IMR-90 (cell line): ENCODE data around the gene KBTBD7. TPM values are rescaled to one million over a fixed set of nuclear protein-coding genes. Genes with fewer than 3 reads are reported as not detected.

Experiments
- ATAC-seq: fragments of 200-7000 bp; cut with Tn5 transposase; 2 replicates; pipeline ENCODE4 v1.9.1; 2020; ENCODE audit warnings: low read depth, mild to moderate bottlenecking, moderate library complexity
- BruUV-seq: library from RNA; stranded (reverse); fragments of 400-500 nt; replicated peaks from 2 replicates; lab custom pipeline; 2021; lab: Mats Ljungman, UMichigan
- CTCF ChIA-PET: fragments of 300-600 bp; formaldehyde crosslinking; extraction: SDS; loops from one replicate; lab custom pipeline; 2021; ENCODE audit warnings: antibody characterized with exemption; lab: Yijun Ruan, JAX
- POLR2A ChIA-PET: fragments of 300-600 bp; sonication (Branson Sonifier 250); formaldehyde crosslinking; loops from one replicate; lab custom pipeline; 2022; ENCODE audit warnings: antibody characterized with exemption; ENCODE audit not compliant: unreplicated experiment; lab: Charles Lee
- DNase-seq: peaks from one replicate; pipeline ENCODE4 v3.0.0; 2013
- H2AFZ ChIP-seq: replicated peaks from 2 replicates; pipeline ENCODE3; 2013; ENCODE audit warnings: low read length, mild to moderate bottlenecking; ENCODE audit not compliant: poor library complexity
- H2AK5ac ChIP-seq: 2 replicates; pipeline ENCODE4 v1.6.1; 2013; ENCODE audit warnings: low read depth, low read length, inconsistent platforms
- H2AK9ac ChIP-seq: replicated peaks from 2 replicates; pipeline ENCODE3; 2013; ENCODE audit warnings: mild to moderate bottlenecking, low read depth, low read length, moderate library complexity; ENCODE audit not compliant: poor library complexity
- H2BK120ac ChIP-seq: 2 replicates; pipeline ENCODE4 v1.6.1; 2013; ENCODE audit warnings: low read depth, low read length, inconsistent platforms
- H2BK15ac ChIP-seq: 3 replicates; pipeline ENCODE4 v1.6.1; 2013; ENCODE audit warnings: low read depth, low read length, inconsistent platforms
- H2BK20ac ChIP-seq: 2 replicates; pipeline ENCODE4 v1.6.1; 2013; ENCODE audit warnings: low read depth, mild to moderate bottlenecking, inconsistent platforms, low read length, moderate library complexity
- H2BK5ac ChIP-seq: 2 replicates; pipeline ENCODE4 v1.6.1; 2013; ENCODE audit warnings: mild to moderate bottlenecking, low read depth, low read length, inconsistent platforms; ENCODE audit not compliant: poor library complexity, severe bottlenecking
- H3K14ac ChIP-seq: replicated peaks from 2 replicates; pipeline ENCODE4 v1.6.1; 2013; ENCODE audit warnings: low read depth, low read length, inconsistent platforms
- H3K18ac ChIP-seq: 2 replicates; pipeline ENCODE4 v1.6.1; 2013; ENCODE audit warnings: low read depth, low read length, control low read depth
- H3K23ac ChIP-seq: 2 replicates; pipeline ENCODE4 v1.6.1; 2013; ENCODE audit warnings: low read depth, low read length, inconsistent platforms
- H3K27ac ChIP-seq: 2 replicates; pipeline ENCODE4 v1.5.1; 2013; ENCODE audit warnings: mild to moderate bottlenecking, control low read depth, low read length; ENCODE audit not compliant: insufficient read depth
- H3K27me3 ChIP-seq: 2 replicates; pipeline ENCODE4 v1.6.1; 2013; ENCODE audit warnings: low read length; ENCODE audit not compliant: control insufficient read depth, insufficient read depth
- H3K36me3 ChIP-seq: 2 replicates; pipeline ENCODE4 v1.6.1; 2013; ENCODE audit warnings: low read length, mixed read lengths; ENCODE audit not compliant: control insufficient read depth, insufficient read depth
- H3K4ac ChIP-seq: 2 replicates; pipeline ENCODE4 v1.6.1; 2013; ENCODE audit warnings: low read depth, low read length, inconsistent platforms
- H3K4me1 ChIP-seq: 2 replicates; pipeline ENCODE4 v1.6.1; 2013; ENCODE audit warnings: low read length, mixed read lengths; ENCODE audit not compliant: control insufficient read depth, insufficient read depth
- H3K4me2 ChIP-seq: 2 replicates; pipeline ENCODE4 v1.6.1; 2013; ENCODE audit warnings: low read depth, mild to moderate bottlenecking, control low read depth, low read length, moderate library complexity
- H3K4me3 ChIP-seq: 2 replicates; pipeline ENCODE4 v1.5.1; 2013; ENCODE audit warnings: low read depth, mild to moderate bottlenecking, control low read depth, low read length, moderate library complexity; ENCODE audit not compliant: insufficient read depth
- H3K56ac ChIP-seq: 2 replicates; pipeline ENCODE4 v1.6.1; 2013; ENCODE audit warnings: low read length, inconsistent platforms; ENCODE audit not compliant: insufficient read depth; ENCODE audit errors: extremely low read depth
- H3K79me1 ChIP-seq, 2 experiments: 2 replicates each; pipeline ENCODE4 v1.6.1; 2013; ENCODE audit warnings: low read length in 2 of 2, inconsistent platforms in 1 of 2, low read depth in 1 of 2
- H3K9ac ChIP-seq: 2 replicates; pipeline ENCODE4 v1.6.1; 2013; ENCODE audit warnings: low read depth, low read length, control low read depth
- H3K9me1 ChIP-seq: 2 replicates; pipeline ENCODE4 v1.6.1; 2013; ENCODE audit warnings: low read length, inconsistent platforms; ENCODE audit not compliant: insufficient read depth
- H3K9me3 ChIP-seq: 2 replicates; pipeline ENCODE4 v1.6.1; 2013; ENCODE audit warnings: low read length; ENCODE audit not compliant: control insufficient read depth, insufficient read depth
- H4K20me1 ChIP-seq: 2 replicates; pipeline ENCODE4 v1.6.1; 2013; ENCODE audit warnings: low read length, inconsistent platforms; ENCODE audit not compliant: insufficient read depth
- H4K5ac ChIP-seq: 2 replicates; pipeline ENCODE4 v1.6.1; 2013; ENCODE audit warnings: mild to moderate bottlenecking, low read depth, low read length, control low read depth
- H4K8ac ChIP-seq, 2 experiments: 2 replicates each; pipeline ENCODE4 v1.6.1; 2013; ENCODE audit warnings: low read depth in 2 of 2, low read length in 2 of 2, control low read depth in 1 of 2, inconsistent platforms in 1 of 2
- H4K91ac ChIP-seq: 2 replicates; pipeline ENCODE4 v1.6.1; 2013; ENCODE audit warnings: low read depth, low read length, inconsistent platforms; ENCODE audit not compliant: insufficient read depth
- BHLHE40 ChIP-seq: fragments of 150-350 bp; IDR thresholded peaks from 2 replicates; pipeline ENCODE4 v1.6.1; 2016; ENCODE audit warnings: mild to moderate bottlenecking, low read depth, low read length
- CEBPB ChIP-seq: IDR thresholded peaks from 2 replicates; pipeline ENCODE4 v1.6.1; 2012; ENCODE audit warnings: low read depth, low read length, improper control_type of control experiment
- CHD1 ChIP-seq: IDR thresholded peaks from 2 replicates; pipeline ENCODE4 v1.6.1; 2012; ENCODE audit warnings: low read depth, low read length, improper control_type of control experiment
- CTCF ChIP-seq: conservative IDR thresholded peaks from 2 replicates; pipeline ENCODE4 v1.5.1; 2012; ENCODE audit warnings: mild to moderate bottlenecking, low read depth, low read length, improper control_type of control experiment
- ELK1 ChIP-seq: fragments of 150-350 bp; IDR thresholded peaks from 2 replicates; pipeline ENCODE4 v1.6.1; 2016; ENCODE audit warnings: low read depth, mild to moderate bottlenecking, low read length, moderate library complexity, borderline replicate concordance
- FOS ChIP-seq: fragments of 150-350 bp; IDR thresholded peaks from 2 replicates; pipeline ENCODE4 v1.6.1; 2016; ENCODE audit warnings: low read depth, low read length
- MAZ ChIP-seq: IDR thresholded peaks from 2 replicates; pipeline ENCODE4 v1.6.1; 2012; ENCODE audit warnings: low read depth, mild to moderate bottlenecking, low read length, improper control_type of control experiment, moderate library complexity, borderline replicate concordance
- MXI1 ChIP-seq: IDR thresholded peaks from 2 replicates; pipeline ENCODE4 v1.6.1; 2012; ENCODE audit warnings: low read depth, mild to moderate bottlenecking, low read length, moderate library complexity, borderline replicate concordance
- NFE2L2 ChIP-seq: fragments of 150-350 bp; IDR thresholded peaks from 2 replicates; pipeline ENCODE4 v1.6.1; 2016; ENCODE audit warnings: low read depth, mild to moderate bottlenecking, low read length
- POLR2A ChIP-seq: IDR thresholded peaks from 2 replicates; pipeline ENCODE4 v1.6.1; 2012; ENCODE audit warnings: mild to moderate bottlenecking, low read depth, low read length
- RAD21 ChIP-seq: IDR thresholded peaks from 2 replicates; pipeline ENCODE4 v1.6.1; 2012; ENCODE audit warnings: low read length, improper control_type of control experiment
- RCOR1 ChIP-seq: IDR thresholded peaks from 2 replicates; pipeline ENCODE4 v1.6.1; 2012; ENCODE audit warnings: mild to moderate bottlenecking, low read length, improper control_type of control experiment; ENCODE audit not compliant: insufficient replicate concordance
- SMC3 ChIP-seq: fragments of 150-350 bp; IDR thresholded peaks from 2 replicates; pipeline ENCODE4 v1.6.1; 2016; ENCODE audit warnings: low read depth, mild to moderate bottlenecking, antibody characterized with exemption, low read length, moderate library complexity
- WGBS, 2 experiments: methylation state at CpG; one replicate each; pipeline versions ENCODE4 v1.1.5 to v1.1.7; 2013; ENCODE audit warnings: missing lambda C conversion rate in 2 of 2; ENCODE audit not compliant: insufficient read length in 1 of 2; ENCODE audit errors: extremely low coverage in 2 of 2; 5-methylcytosine and 5-hydroxymethylcytosine counted together
- dilution Hi-C: fragments of 300-500 bp; cut with HindIII; formaldehyde crosslinking; loops from one replicate; pipeline ENCODE4 v1.14.3; 2018; ENCODE audit warnings: low sequenced_read_pairs; ENCODE audit not compliant: unreplicated experiment
- in situ Hi-C: fragments of 300-500 bp; cut with MboI; formaldehyde crosslinking; loops from 3 replicates; pipeline ENCODE4 v1.14.3; 2019; ENCODE audit warnings: low sequenced_read_pairs, inconsistent platforms, mixed read lengths
- intact Hi-C: fragments of 100-400 bp; cut with micrococcal nuclease; formaldehyde crosslinking; loops from 2 replicates; pipeline ENCODE4 v1.10.0; 2022
- polyA plus RNA-seq, 3 experiments: library from polyadenylated mRNA; depleted of rRNA; stranded (reverse); fragments of >200 nt; gene quantifications; 2 replicates each; pipeline ENCODE4 v1.2.3, GENCODE V29; 2012; ENCODE audit warnings: low replicate concordance in 1 of 3
- total RNA-seq: library from RNA; depleted of rRNA; stranded (reverse); fragments of >200 nt; gene quantifications from 2 replicates; pipeline ENCODE4 v1.2.3, GENCODE V29; 2012

The KBTBD7 gene
- total and polyA plus RNA-seq, 2 of the 4 experiments (the other 2 are of a cell fraction) = 2.1 to 7.9 TPM

GRCh38 chr13:41193469-41193868 is 900 bp downstream of the KBTBD7 start:
- H2BK20ac ChIP-seq = no peak overlapping the region
- peaks cover 5% of the 10 kb centered on the region for H3K9me3 ChIP-seq
- peak overlapping the region; percentile 14; the same call in 1 of the 2 replicates for H4K91ac ChIP-seq
- H3K56ac ChIP-seq = no peak overlapping the region
- H3K27me3 ChIP-seq = no peaks in the 10 kb centered on the region
- H3K36me3 ChIP-seq = peaks cover 2% of the 10 kb centered on the region; the same call in 1 of the 2 replicates
- H3K79me1 ChIP-seq = peaks cover 11 to 19% of the 10 kb centered on the region in 2 experiments
- DNase-seq = no peak
- no peak overlapping the region for H3K4me3 ChIP-seq
- in situ Hi-C loops = no loop called here
- dilution Hi-C loops = no loop called here
- H2AK5ac ChIP-seq = peak overlapping the region; percentile 57
- H3K4me1 ChIP-seq = peaks cover 7% of the 10 kb centered on the region
- H2BK5ac ChIP-seq = peak overlapping the region; percentile 94
- TF ChIP-seq POLR2A = no peak
- TF ChIP-seq ELK1 = no peak
- no peak for TF ChIP-seq RCOR1
- TF ChIP-seq MXI1 = no peak
- TF ChIP-seq FOS = no peak
- no peak for TF ChIP-seq SMC3
- TF ChIP-seq NFE2L2 = no peak
- TF ChIP-seq RAD21 = no peak
- no peak for TF ChIP-seq CTCF
- no peak for TF ChIP-seq CHD1
- TF ChIP-seq BHLHE40 = no peak
- no peak for TF ChIP-seq CEBPB
- no peak for TF ChIP-seq MAZ
- H2AFZ ChIP-seq = no peak overlapping the region
- H3K4ac ChIP-seq = peak overlapping the region; percentile 88
- peak overlapping the region; percentile 29; the same call in 2 of the 3 replicates for H2BK15ac ChIP-seq
- H4K20me1 ChIP-seq = no peaks in the 10 kb centered on the region
- 0 out of 2 replicates have a peak overlapping the region, but pooled peaks have one; percentile 37 for H3K23ac ChIP-seq
- CTCF ChIA-PET = no interaction called here
- no peak for ATAC-seq
- no peaks in the 10 kb centered on the region for H3K9me1 ChIP-seq
- H3K18ac ChIP-seq = peak overlapping the region; percentile 70
- intact Hi-C loops = no loop called here
- peak overlapping the region; percentile 87 for H4K5ac ChIP-seq
- WGBS, 2 experiments = 98% methylated on average over 10 of the region's 18 CpGs; no CpG with 5 or more reads in 1 of the 2 experiments
- H3K14ac ChIP-seq = no peak overlapping the region
- POLR2A ChIA-PET = no interaction called here
- peak overlapping the region; percentile 88 for H2BK120ac ChIP-seq
- peak overlapping the region; percentile 66 to 94; a peak in 2 of 4 replicates for H4K8ac ChIP-seq
- no peak overlapping the region for H2AK9ac ChIP-seq
- peak overlapping the region; percentile 62; the same call in 1 of the 2 replicates for H3K4me2 ChIP-seq
- peak overlapping the region; percentile 92 for H3K27ac ChIP-seq
- no TSS peak for BruUV-seq
- H3K9ac ChIP-seq = no peak overlapping the region
